Gastroesophageal sphincter (tissue), 3 donors: ENCODE data around the gene STK24.

Experiments
- EP300 ChIP-seq: sonication (generic); formaldehyde crosslinking; IDR thresholded peaks from one replicate; pipeline ENCODE4 v1.6.1; 2017; ENCODE audit warnings: antibody characterized with exemption, mild to moderate bottlenecking
- POLR2A ChIP-seq, 2 donors: fragments of 450-650 bp; IDR thresholded peaks; one replicate each; pipeline ENCODE4 v1.6.1; 2017; ENCODE audit warnings: antibody characterized with exemption in 2 of 2, mild to moderate bottlenecking in 2 of 2, moderate library complexity in 1 of 2
- TF ChIP-seq, protein P1 (sequence below), 4 experiments: fragments of 200-600 bp in 2 of 4; fragments of 450-650 bp in 2 of 4; sonication (generic) in 1 of 4; IDR thresholded peaks; one replicate each; pipeline ENCODE4 v1.5.1; 2017 to 2019; ENCODE audit warnings: antibody characterized with exemption in 4 of 4, mild to moderate bottlenecking in 2 of 4, moderate library complexity in 2 of 4

DNA sequence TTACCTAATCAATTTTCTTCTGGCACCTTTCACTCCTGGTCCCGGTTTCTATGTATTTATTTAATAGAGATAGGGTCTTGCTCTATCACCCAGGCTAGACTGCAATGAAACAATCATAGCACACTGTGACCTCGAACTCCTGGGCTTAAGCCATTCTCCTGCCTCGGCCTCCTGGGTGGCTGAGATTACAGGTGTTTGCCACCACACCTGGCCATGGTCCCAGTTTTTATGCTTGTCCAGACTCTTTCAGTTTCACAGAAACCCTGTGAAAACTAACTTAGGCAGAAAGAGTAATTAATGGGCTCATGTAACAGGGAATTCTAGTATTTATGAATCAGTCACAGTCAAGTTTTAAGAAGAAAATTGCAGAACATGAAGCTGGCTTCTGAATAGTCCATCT lies 9.0 kb upstream of the STK24 start:
- TF ChIP-seq, protein P1, sequence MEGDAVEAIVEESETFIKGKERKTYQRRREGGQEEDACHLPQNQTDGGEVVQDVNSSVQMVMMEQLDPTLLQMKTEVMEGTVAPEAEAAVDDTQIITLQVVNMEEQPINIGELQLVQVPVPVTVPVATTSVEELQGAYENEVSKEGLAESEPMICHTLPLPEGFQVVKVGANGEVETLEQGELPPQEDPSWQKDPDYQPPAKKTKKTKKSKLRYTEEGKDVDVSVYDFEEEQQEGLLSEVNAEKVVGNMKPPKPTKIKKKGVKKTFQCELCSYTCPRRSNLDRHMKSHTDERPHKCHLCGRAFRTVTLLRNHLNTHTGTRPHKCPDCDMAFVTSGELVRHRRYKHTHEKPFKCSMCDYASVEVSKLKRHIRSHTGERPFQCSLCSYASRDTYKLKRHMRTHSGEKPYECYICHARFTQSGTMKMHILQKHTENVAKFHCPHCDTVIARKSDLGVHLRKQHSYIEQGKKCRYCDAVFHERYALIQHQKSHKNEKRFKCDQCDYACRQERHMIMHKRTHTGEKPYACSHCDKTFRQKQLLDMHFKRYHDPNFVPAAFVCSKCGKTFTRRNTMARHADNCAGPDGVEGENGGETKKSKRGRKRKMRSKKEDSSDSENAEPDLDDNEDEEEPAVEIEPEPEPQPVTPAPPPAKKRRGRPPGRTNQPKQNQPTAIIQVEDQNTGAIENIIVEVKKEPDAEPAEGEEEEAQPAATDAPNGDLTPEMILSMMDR (IDR thresholded peaks at IDR 0.05), result no peak
- no peak for TF ChIP-seq POLR2A (IDR thresholded peaks at IDR 0.05)
- TF ChIP-seq EP300, result no peak
